ENCODE measurements around the gene AQR. TPM values are rescaled to one million over a fixed set of nuclear protein-coding genes. Genes with fewer than 3 reads are reported as not detected.
"Not testable (repeated sequence)": the region's sequence is repeated elsewhere in the genome, so short reads cannot be mapped to it uniquely, and the experiment has no call there.

AQR gene
- total RNA-seq, 1 donor from 2014 or later: 43.3 TPM

DNA sequence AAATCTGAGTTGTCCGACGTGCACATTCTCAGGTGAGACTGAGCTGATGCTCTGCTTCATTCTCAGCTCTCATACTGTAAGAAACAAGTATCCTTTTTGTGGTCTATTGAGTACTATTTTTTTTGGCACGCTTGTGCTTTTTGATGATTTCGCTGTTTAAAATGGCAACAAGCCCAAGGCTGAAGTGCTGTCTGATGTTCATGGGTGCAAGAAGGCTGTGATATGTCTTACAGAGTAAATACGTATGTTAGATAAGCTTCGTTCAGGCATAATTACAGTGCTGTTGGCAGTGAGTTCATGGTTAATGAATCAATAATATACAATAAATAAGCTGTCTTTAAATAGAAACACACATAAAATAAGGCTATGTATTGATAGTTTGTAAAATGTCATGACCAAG lies 27.2 kb downstream of the AQR start:
- Mint-ChIP-seq H3K36me3 (ENCODE audit: insufficient read depth) (peaks cover 8% of the 10 kb centered on the region), H3K27me3 (no peaks in the 10 kb centered on the region), H3K9me3 (ENCODE audit: low read depth) (no peaks in the 10 kb centered on the region), H3K27ac (no peak overlapping the region), H3K4me1 (ENCODE audit: low read depth) (no peaks in the 10 kb centered on the region), H3K4me3 (ENCODE audit: low read depth) (no peak overlapping the region)
- DNase-seq (ENCODE audit: low spot score, unreplicated experiment): no peak
- no peak for TF ChIP-seq CTCF (IDR thresholded peaks at IDR 0.05; ENCODE audit: unreplicated experiment)

GRCh38 chr15:34941831-34942230 lies 27.7 kb downstream of the AQR start:
- no peak for DNase-seq (ENCODE audit: low spot score, unreplicated experiment)
- no peak for TF ChIP-seq CTCF (IDR thresholded peaks at IDR 0.05; ENCODE audit: unreplicated experiment)
- H3K27me3 Mint-ChIP-seq: no peaks in the 10 kb centered on the region
- H3K27ac Mint-ChIP-seq: no peak overlapping the region
- H3K4me3 Mint-ChIP-seq (ENCODE audit: low read depth): no peak overlapping the region
- no peaks in the 10 kb centered on the region for H3K9me3 Mint-ChIP-seq (ENCODE audit: low read depth)
- peaks cover 8% of the 10 kb centered on the region for H3K36me3 Mint-ChIP-seq (ENCODE audit: insufficient read depth)
- no peaks in the 10 kb centered on the region for H3K4me1 Mint-ChIP-seq (ENCODE audit: low read depth)

- no peaks in the 10 kb centered on the region for H3K27me3 Mint-ChIP-seq
- no peak for TF ChIP-seq CTCF (IDR thresholded peaks at IDR 0.05; ENCODE audit: unreplicated experiment)
Measured at GRCh38 chr15:34941185-34941698, 28.3 kb downstream of the AQR start.

GRCh38 chr15:34933432-34933975 lies 36.0 kb downstream of the AQR start:
- H3K4me1 Mint-ChIP-seq (ENCODE audit: low read depth): no peaks in the 10 kb centered on the region
- no peak overlapping the region for H3K27ac Mint-ChIP-seq
- DNase-seq (ENCODE audit: low spot score, unreplicated experiment): no peak
- no peaks in the 10 kb centered on the region for H3K27me3 Mint-ChIP-seq
- H3K9me3 Mint-ChIP-seq (ENCODE audit: low read depth): peaks cover 11% of the 10 kb centered on the region
- TF ChIP-seq CTCF (IDR thresholded peaks at IDR 0.05; ENCODE audit: unreplicated experiment): no peak
- H3K36me3 Mint-ChIP-seq (ENCODE audit: insufficient read depth): peaks cover 37% of the 10 kb centered on the region
- H3K4me3 Mint-ChIP-seq (ENCODE audit: low read depth): no peak overlapping the region

More at GRCh38 chr15:34941185-34941698, 28.3 kb downstream of the AQR start:
- no peaks in the 10 kb centered on the region for H3K4me1 Mint-ChIP-seq (ENCODE audit: low read depth)
- H3K4me3 Mint-ChIP-seq (ENCODE audit: low read depth): no peak overlapping the region
- DNase-seq (ENCODE audit: low spot score, unreplicated experiment): no peak
- no peak overlapping the region for H3K27ac Mint-ChIP-seq
- H3K36me3 Mint-ChIP-seq (ENCODE audit: insufficient read depth): peaks cover 8% of the 10 kb centered on the region
- H3K9me3 Mint-ChIP-seq (ENCODE audit: low read depth): no peaks in the 10 kb centered on the region

GRCh38 chr15:34928349-34928748 lies 41.2 kb downstream of the AQR start:
- H3K27ac Mint-ChIP-seq; DNase-seq (ENCODE audit: low spot score, unreplicated experiment); H3K4me1 Mint-ChIP-seq (ENCODE audit: low read depth); H3K27me3 Mint-ChIP-seq; H3K4me3 Mint-ChIP-seq (ENCODE audit: low read depth): not testable (repeated sequence)
- H3K9me3 Mint-ChIP-seq (ENCODE audit: low read depth): peaks cover 11% of the 10 kb centered on the region
- H3K36me3 Mint-ChIP-seq (ENCODE audit: insufficient read depth): peaks cover 45% of the 10 kb centered on the region

DNA sequence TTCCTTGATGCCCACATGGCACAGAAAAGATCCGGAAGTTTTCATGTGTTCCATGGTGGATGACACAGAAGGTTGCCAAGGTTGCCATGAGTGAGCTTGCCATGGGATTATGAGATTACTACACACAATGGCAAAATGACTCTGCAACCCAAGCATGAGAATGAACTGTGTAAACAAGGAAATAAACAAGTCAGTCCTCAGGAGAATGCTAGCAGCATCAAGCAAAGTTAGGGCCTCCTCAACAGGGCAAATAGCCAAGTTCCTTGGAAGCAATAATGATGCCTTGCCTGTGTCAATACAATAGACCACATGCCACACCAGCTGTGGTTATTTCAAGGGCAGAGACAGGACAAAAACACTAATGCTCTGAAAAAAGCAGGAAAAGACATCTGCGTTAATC lies 41.8 kb downstream of the AQR start:
- H3K4me1 Mint-ChIP-seq (ENCODE audit: low read depth): peaks cover 1% of the 10 kb centered on the region
- TF ChIP-seq CTCF (IDR thresholded peaks at IDR 0.05; ENCODE audit: unreplicated experiment): no peak
- peaks cover 11% of the 10 kb centered on the region for H3K9me3 Mint-ChIP-seq (ENCODE audit: low read depth)
- no peak overlapping the region for H3K27ac Mint-ChIP-seq
- H3K27me3 Mint-ChIP-seq: no peaks in the 10 kb centered on the region
- H3K36me3 Mint-ChIP-seq (ENCODE audit: insufficient read depth): peaks cover 44% of the 10 kb centered on the region
- no peak for DNase-seq (ENCODE audit: low spot score, unreplicated experiment)
- H3K4me3 Mint-ChIP-seq (ENCODE audit: low read depth): no peak overlapping the region
